ENCODE measurements around the gene LMTK3. TPM values are rescaled to one million over a fixed set of nuclear protein-coding genes. Genes with fewer than 3 reads are reported as not detected.

LMTK3 gene
- total RNA-seq = 1 to 10 TPM in 1 of 4 donors, under 1 TPM in 2, not detected in 1; under 0.01 to 1.8 (median 0.59) TPM

GRCh38 chr19:48511800-48512503 lies at the start of gene LMTK3:
LMTK3 (minus strand) TSS chr19:48511835; CDS start chr19:48511576, 259 bp downstream.
- WGBS, 2 donors = 9 to 11% methylated on average over 24 to 32 of the region's 32 CpGs
- Histone ChIP-seq H3K27ac (no peak within 1 kb of the TSS), H3K9me3 (no peaks in the 10 kb centered on the region), H3K4me1 (peaks cover 0 to 20% (median 10%) of the 10 kb centered on the region in 4 donors), H3K27me3 (peaks cover 0 to 62% of the 10 kb centered on the region in 2 donors), H3K4me3 (peak within 1 kb of the TSS in 1 of 4 donors; percentile 3), H3K36me3 (no peaks in the 10 kb centered on the region)
- TF ChIP-seq CTCF (IDR thresholded peaks at IDR 0.05) (no peak), POLR2A (IDR thresholded peaks at IDR 0.05) (no peak), EP300 (IDR thresholded peaks at IDR 0.05) (no peak)
- no peak for DNase-seq (ENCODE audit: low spot score in 2 of 2)

- Histone ChIP-seq H3K9me3 (no peaks in the 10 kb centered on the region), H3K27me3 (peaks cover 0 to 39% of the 10 kb centered on the region in 2 donors), H3K27ac (no peak overlapping the region), H3K4me1 (peaks cover 0 to 5% (median 0%) of the 10 kb centered on the region in 4 donors), H3K36me3 (no peaks in the 10 kb centered on the region), H3K4me3 (no peak overlapping the region)
- no peak for DNase-seq (ENCODE audit: low spot score in 2 of 2)
- WGBS, 2 donors = 87 to 92% methylated on average over 11 of the region's 11 CpGs
- TF ChIP-seq EP300 (IDR thresholded peaks at IDR 0.05) = no peak
- TF ChIP-seq CTCF (IDR thresholded peaks at IDR 0.05) = no peak
- no peak for TF ChIP-seq POLR2A (IDR thresholded peaks at IDR 0.05)
Observed at GRCh38 chr19:48561412-48561811, 49.8 kb upstream of the LMTK3 start.

- no peak for DNase-seq (ENCODE audit: low spot score in 2 of 2)
- no peak overlapping the region for H3K4me3 ChIP-seq
- WGBS, 2 donors = 64 to 66% methylated on average over 6 of the region's 6 CpGs
- H3K27me3 ChIP-seq = peaks cover 0 to 47% of the 10 kb centered on the region in 2 donors
- no peak overlapping the region for H3K27ac ChIP-seq
- peaks cover 0 to 5% (median 0%) of the 10 kb centered on the region in 4 donors for H3K4me1 ChIP-seq
- no peaks in the 10 kb centered on the region for H3K9me3 ChIP-seq
- no peaks in the 10 kb centered on the region for H3K36me3 ChIP-seq
- no peak for TF ChIP-seq CTCF (IDR thresholded peaks at IDR 0.05)
- TF ChIP-seq EP300 (IDR thresholded peaks at IDR 0.05) = no peak
- no peak for TF ChIP-seq POLR2A (IDR thresholded peaks at IDR 0.05)
Observed at GRCh38 chr19:48560095-48560530, 48.5 kb upstream of the LMTK3 start.

GRCh38 chr19:48558018-48558684 lies 46.5 kb upstream of the LMTK3 start:
- no peaks in the 10 kb centered on the region for H3K9me3 ChIP-seq
- no peak for DNase-seq (ENCODE audit: low spot score in 2 of 2)
- WGBS, 2 donors = 15 to 22% methylated on average over 21 to 27 of the region's 27 CpGs
- H3K4me1 ChIP-seq = peaks cover 0 to 10% (median 0%) of the 10 kb centered on the region in 4 donors
- no peaks in the 10 kb centered on the region for H3K36me3 ChIP-seq
- no peak overlapping the region for H3K27ac ChIP-seq
- H3K27me3 ChIP-seq = peaks cover 0 to 62% of the 10 kb centered on the region in 2 donors
- TF ChIP-seq POLR2A (IDR thresholded peaks at IDR 0.05) (no peak), EP300 (IDR thresholded peaks at IDR 0.05) (no peak), CTCF (IDR thresholded peaks at IDR 0.05) (no peak)
- peak overlapping the region in 1 of 4 donors; percentile 19 for H3K4me3 ChIP-seq

- Histone ChIP-seq H3K4me3 (no peak overlapping the region), H3K4me1 (peaks cover 0 to 10% (median 0%) of the 10 kb centered on the region in 4 donors), H3K36me3 (no peaks in the 10 kb centered on the region), H3K27me3 (peaks cover 0 to 74% of the 10 kb centered on the region in 2 donors), H3K27ac (no peak overlapping the region), H3K9me3 (no peaks in the 10 kb centered on the region)
- no peak for DNase-seq (ENCODE audit: low spot score in 2 of 2)
- 91 to 96% methylated on average over 5 of the region's 5 CpGs for WGBS, 2 donors
- TF ChIP-seq EP300 (IDR thresholded peaks at IDR 0.05) (no peak), POLR2A (IDR thresholded peaks at IDR 0.05) (no peak), CTCF (IDR thresholded peaks at IDR 0.05) (no peak)
Observed at GRCh38 chr19:48556825-48557224, 45.2 kb upstream of the LMTK3 start.

Data from tibial nerve (tissue), 4 donors.